Measurements from ENCODE around the gene HACL1. TPM values are rescaled to one million over a fixed set of nuclear protein-coding genes. Genes with fewer than 3 reads are reported as not detected.
"Not testable (repeated sequence)": the region's sequence is repeated elsewhere in the genome, so short reads cannot be mapped to it uniquely, and the experiment has no call there.

Gene HACL1
- total RNA-seq, 1 donor from 2014 or later, result 22.8 TPM

DNA sequence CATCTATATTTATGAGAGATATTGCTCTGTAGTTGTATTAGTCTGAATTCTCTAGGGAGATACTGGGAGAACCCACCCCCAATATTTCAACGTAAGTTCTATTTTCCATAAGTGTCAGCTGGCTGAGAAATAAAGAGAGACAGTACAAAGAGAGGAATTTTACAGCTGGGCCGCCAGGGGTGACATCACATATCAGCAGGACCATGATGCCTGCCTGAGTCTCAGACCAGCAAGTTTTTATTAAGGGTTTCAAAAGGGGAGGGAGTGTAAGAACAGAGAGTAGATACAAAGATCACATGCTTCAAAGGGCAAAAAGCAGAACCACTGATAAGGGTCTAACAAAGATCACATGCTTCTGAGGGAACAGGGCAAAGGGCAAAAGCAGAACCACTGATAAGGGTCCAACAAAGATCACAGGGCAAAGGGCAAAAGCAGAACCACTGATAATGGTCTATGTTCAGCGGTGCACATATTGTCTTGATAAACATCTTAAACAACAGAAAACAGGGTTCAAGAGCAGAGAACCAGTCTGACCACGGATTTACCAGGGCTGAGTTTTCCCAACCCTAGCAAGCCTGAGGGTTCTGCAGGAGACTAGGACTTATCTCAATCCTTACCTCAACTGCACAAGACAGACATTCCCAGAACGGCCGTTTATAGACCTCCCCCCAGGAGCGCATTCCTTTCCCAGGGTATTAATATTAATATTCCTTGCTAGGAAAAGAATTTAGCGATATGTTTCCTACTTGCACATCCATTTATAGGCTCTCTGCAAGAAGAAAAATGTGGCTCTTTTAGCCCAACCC lies 18.5 kb upstream of the HACL1 start:
- peaks cover 25% of the 10 kb centered on the region for H3K4me1 Mint-ChIP-seq (ENCODE audit: low read depth)
- intact Hi-C loops (cut with micrococcal nuclease); H3K27me3 Mint-ChIP-seq (ENCODE audit: low read depth); H3K4me3 Mint-ChIP-seq (ENCODE audit: low read depth); H3K27ac Mint-ChIP-seq; DNase-seq (ENCODE audit: low spot score): not testable (repeated sequence)
- peaks cover 63% of the 10 kb centered on the region for H3K9me3 Mint-ChIP-seq
- peaks cover 53% of the 10 kb centered on the region for H3K36me3 Mint-ChIP-seq (ENCODE audit: low read depth)

DNA sequence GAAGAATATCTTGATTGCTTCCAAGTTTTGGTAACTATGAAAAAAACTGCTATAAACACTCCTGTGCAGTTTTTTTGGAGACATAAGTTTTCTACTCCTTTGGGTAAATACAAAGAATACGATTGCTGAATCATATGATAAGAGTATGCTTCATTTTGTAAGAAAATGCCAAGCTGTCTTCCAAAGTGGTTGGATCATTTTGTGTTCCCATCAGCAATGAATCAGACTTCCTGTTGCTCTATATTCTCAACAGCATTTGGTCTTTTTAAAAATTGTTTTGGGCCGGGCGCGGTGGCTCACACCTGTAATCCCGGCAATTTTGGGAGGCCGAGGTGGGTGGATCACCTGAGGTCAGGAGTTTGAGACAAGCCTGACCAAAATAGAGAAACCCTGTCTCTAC lies 14.7 kb upstream of the HACL1 start:
- no peak for DNase-seq (ENCODE audit: low spot score)
- peaks cover 8% of the 10 kb centered on the region for H3K4me1 Mint-ChIP-seq (ENCODE audit: low read depth)
- no peak overlapping the region for H3K27ac Mint-ChIP-seq
- intact Hi-C loops (cut with micrococcal nuclease), result no loop called here
- no peaks in the 10 kb centered on the region for H3K27me3 Mint-ChIP-seq (ENCODE audit: low read depth)
- H3K9me3 Mint-ChIP-seq, result peaks cover 33% of the 10 kb centered on the region
- peaks cover 21% of the 10 kb centered on the region for H3K36me3 Mint-ChIP-seq (ENCODE audit: low read depth)
- no peak overlapping the region for H3K4me3 Mint-ChIP-seq (ENCODE audit: low read depth)

DNA sequence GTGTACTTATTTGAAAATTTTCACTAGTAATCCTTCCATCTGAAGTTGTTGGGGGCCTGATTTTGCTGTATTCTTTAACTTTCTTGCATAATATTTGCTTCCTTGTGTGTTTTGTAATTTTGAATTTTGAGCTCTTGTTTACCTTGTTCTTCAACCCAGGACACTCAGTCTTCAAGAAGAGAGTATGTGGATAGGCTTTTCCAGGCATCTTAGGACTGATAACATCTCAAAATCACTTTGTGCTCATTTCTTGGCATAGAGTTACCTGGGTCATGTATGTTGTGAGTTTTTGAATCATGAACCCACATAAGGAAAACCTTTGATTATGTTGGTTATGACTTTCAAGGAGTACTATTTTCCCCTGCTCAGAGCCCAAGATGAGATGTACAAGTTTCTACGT lies 13.6 kb upstream of the HACL1 start:
- intact Hi-C loops (cut with micrococcal nuclease), result no loop called here

DNA sequence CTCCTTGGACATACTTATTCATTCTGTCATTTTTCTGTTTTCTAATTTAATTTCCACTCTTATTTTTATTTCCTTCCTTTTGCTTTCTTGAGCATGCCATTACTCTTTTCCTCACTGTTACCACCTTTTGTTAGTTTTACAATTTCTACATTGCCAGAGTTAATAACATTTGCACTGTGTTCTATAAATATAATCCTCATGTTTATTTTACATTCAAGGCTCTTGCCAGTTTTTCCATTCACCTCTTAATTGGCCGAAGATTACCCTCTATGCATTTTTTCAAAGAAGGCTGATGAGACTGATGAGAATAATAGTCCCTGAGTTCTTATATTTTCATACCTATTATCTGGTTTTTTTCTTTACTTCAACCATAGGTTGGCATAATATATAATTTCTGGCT lies 10.6 kb upstream of the HACL1 start:
- Mint-ChIP-seq H3K4me3 (ENCODE audit: low read depth) (no peak overlapping the region), H3K27me3 (ENCODE audit: low read depth) (no peaks in the 10 kb centered on the region), H3K36me3 (ENCODE audit: low read depth) (no peaks in the 10 kb centered on the region), H3K9me3 (peaks cover under 1% of the 10 kb centered on the region), H3K4me1 (ENCODE audit: low read depth) (peaks cover 6% of the 10 kb centered on the region), H3K27ac (no peak overlapping the region)
- intact Hi-C loops (cut with micrococcal nuclease), result no loop called here
- no peak for DNase-seq (ENCODE audit: low spot score)

More for the DNA sequence above, 13.6 kb upstream of the HACL1 start:
- Mint-ChIP-seq H3K27me3 (ENCODE audit: low read depth) (no peaks in the 10 kb centered on the region), H3K4me1 (ENCODE audit: low read depth) (peaks cover 8% of the 10 kb centered on the region), H3K9me3 (peaks cover 22% of the 10 kb centered on the region), H3K27ac (no peak overlapping the region), H3K4me3 (ENCODE audit: low read depth) (no peak overlapping the region), H3K36me3 (ENCODE audit: low read depth) (peaks cover 11% of the 10 kb centered on the region)
- DNase-seq (ENCODE audit: low spot score), result no peak

DNA sequence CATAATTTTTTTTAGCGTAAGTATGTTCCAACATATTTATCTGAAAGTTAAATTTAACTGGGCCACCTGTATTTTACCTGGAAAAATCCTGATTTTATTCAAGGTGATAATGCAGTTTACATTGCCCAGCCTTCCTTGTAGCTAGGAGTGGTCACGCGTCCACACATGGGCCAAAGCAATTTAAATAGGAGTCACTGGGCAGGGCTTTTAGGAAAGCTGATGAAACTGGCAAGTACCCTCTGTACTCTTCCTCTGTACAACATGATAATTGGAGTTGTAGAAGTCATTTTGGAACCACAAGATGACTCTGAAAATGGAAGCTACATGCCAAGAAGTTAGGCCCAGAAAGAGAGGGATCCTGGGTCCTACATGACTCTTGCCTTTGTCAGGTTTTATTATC lies 9.6 kb upstream of the HACL1 start:
- Mint-ChIP-seq H3K9me3 (no peaks in the 10 kb centered on the region), H3K4me3 (ENCODE audit: low read depth) (no peak overlapping the region), H3K4me1 (ENCODE audit: low read depth) (peaks cover 8% of the 10 kb centered on the region), H3K27ac (no peak overlapping the region), H3K27me3 (ENCODE audit: low read depth) (no peaks in the 10 kb centered on the region), H3K36me3 (ENCODE audit: low read depth) (no peaks in the 10 kb centered on the region)
- intact Hi-C loops (cut with micrococcal nuclease), result no loop called here
- no peak for DNase-seq (ENCODE audit: low spot score)

DNA sequence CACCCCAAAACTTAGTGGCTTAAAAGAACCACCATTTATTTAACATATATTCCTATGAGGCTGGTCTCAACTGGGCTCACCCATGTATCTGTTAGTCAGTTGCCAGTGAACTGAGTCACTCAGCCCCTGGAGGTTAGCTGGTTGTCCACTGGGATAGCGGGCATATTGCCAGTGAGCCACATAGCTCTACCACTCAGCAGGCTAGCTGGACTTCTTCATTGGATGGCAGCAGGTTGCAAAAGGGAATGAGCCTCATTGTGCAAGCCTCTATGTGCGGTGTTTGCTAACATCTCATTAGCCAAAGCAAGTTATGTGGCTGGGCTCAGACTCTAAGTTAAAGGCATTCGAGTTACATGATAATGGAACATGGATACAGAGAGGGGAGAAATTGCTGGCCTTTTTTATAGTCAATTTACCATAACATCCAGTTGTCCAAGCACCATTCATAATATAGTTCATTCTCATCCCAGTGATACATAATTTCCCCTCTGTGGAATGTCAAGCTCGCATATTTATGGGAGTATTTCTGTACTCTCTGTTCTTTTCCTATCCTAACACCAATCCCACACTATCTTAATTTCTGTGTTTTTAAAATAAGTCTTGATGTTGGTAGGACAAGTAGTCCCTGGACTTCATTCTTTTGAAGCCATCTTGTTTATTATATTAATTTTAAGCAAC lies 8.9 kb upstream of the HACL1 start:
- no peaks in the 10 kb centered on the region for H3K9me3 Mint-ChIP-seq
- no peaks in the 10 kb centered on the region for H3K27me3 Mint-ChIP-seq (ENCODE audit: low read depth)
- H3K4me1 Mint-ChIP-seq (ENCODE audit: low read depth), result peaks cover 7% of the 10 kb centered on the region
- no peak for DNase-seq (ENCODE audit: low spot score)
- H3K4me3 Mint-ChIP-seq (ENCODE audit: low read depth), result no peak overlapping the region
- intact Hi-C loops (cut with micrococcal nuclease), result no loop called here
- H3K36me3 Mint-ChIP-seq (ENCODE audit: low read depth), result no peaks in the 10 kb centered on the region
- no peak overlapping the region for H3K27ac Mint-ChIP-seq

DNA sequence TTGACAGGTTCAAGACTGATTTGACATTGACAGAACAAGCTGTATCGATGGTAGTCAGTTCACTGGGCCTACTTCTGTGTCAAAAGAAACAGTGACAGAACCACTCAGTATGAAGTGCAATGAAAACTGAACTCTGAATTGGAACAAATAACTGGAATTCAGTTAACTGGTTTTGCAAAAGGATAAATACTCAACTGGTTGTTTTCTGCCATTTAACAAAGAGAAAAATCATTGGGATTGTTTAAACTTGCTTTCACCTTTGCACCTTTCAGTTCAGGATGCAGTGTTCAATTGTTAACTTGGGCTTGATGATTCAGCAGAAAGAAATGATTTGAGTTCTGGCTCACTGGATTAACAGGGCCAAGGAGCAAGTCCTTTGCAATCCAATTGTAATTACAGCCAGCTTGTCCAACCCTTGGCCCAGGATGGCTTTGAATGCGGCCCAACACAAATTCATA lies 5.1 kb upstream of the HACL1 start:
- H3K4me1 Mint-ChIP-seq (ENCODE audit: low read depth), result peaks cover 19% of the 10 kb centered on the region
- no peak for DNase-seq (ENCODE audit: low spot score)
- no peak overlapping the region for H3K27ac Mint-ChIP-seq
- H3K27me3 Mint-ChIP-seq (ENCODE audit: low read depth), result no peaks in the 10 kb centered on the region
- H3K9me3 Mint-ChIP-seq, result peaks cover 15% of the 10 kb centered on the region
- H3K36me3 Mint-ChIP-seq (ENCODE audit: low read depth), result peaks cover 19% of the 10 kb centered on the region
- intact Hi-C loops (cut with micrococcal nuclease), result no loop called here
- no peak overlapping the region for H3K4me3 Mint-ChIP-seq (ENCODE audit: low read depth)

DNA sequence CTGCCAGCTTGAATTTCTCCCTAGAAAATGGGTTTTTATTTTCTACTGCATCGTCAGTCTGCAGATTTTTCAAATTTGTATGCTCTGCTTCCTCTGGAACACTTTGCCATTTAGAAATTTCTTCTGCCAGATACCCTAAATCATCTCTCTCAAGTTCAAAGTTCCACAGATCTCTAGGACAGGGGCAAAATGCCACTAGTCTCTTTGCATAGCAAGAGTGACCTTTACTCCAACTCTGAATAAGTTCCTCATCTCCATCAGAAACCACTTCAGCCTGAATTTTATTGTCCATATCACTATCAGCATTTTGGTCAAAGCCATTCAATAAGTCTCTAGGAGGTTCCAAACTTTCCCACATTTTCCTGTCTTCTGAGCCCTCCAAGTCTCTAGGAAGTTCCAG lies 3.2 kb upstream of the HACL1 start:
- intact Hi-C loops (cut with micrococcal nuclease); H3K4me3 Mint-ChIP-seq (ENCODE audit: low read depth): not testable (repeated sequence)
- H3K4me1 Mint-ChIP-seq (ENCODE audit: low read depth), result peaks cover 28% of the 10 kb centered on the region

DNA sequence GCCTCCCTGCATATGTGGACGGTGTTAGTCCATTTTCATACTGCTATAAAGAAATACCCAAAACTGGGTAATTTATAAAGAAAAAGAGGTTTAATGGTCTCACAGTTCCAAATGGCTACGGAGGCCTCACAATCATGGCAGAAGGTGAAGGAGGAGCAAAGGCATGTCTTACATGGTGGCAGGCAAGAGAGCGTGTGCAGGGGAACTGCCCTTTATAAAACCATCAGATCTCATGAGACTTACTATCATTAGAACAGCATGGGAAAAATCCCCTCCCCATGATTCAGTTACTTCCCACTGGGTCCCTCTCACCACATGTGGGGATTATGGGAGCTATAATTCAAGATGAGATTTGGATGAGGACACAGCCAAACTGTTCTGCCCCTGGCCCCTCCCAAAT lies 1.4 kb upstream of the HACL1 start:
- intact Hi-C loops (cut with micrococcal nuclease); DNase-seq (ENCODE audit: low spot score); H3K27me3 Mint-ChIP-seq (ENCODE audit: low read depth): not testable (repeated sequence)
- H3K4me1 Mint-ChIP-seq (ENCODE audit: low read depth), result peaks cover 32% of the 10 kb centered on the region
- peak overlapping the region; percentile 99 for H3K27ac Mint-ChIP-seq
- H3K4me3 Mint-ChIP-seq (ENCODE audit: low read depth), result peak overlapping the region; percentile 100
- peaks cover 45% of the 10 kb centered on the region for H3K36me3 Mint-ChIP-seq (ENCODE audit: low read depth)
- peaks cover 15% of the 10 kb centered on the region for H3K9me3 Mint-ChIP-seq

More for the DNA sequence above, 3.2 kb upstream of the HACL1 start:
- Mint-ChIP-seq H3K36me3 (ENCODE audit: low read depth) (peaks cover 30% of the 10 kb centered on the region), H3K9me3 (peaks cover 15% of the 10 kb centered on the region)
- not testable (repeated sequence) for DNase-seq (ENCODE audit: low spot score); H3K27ac Mint-ChIP-seq; H3K27me3 Mint-ChIP-seq (ENCODE audit: low read depth)

DNA sequence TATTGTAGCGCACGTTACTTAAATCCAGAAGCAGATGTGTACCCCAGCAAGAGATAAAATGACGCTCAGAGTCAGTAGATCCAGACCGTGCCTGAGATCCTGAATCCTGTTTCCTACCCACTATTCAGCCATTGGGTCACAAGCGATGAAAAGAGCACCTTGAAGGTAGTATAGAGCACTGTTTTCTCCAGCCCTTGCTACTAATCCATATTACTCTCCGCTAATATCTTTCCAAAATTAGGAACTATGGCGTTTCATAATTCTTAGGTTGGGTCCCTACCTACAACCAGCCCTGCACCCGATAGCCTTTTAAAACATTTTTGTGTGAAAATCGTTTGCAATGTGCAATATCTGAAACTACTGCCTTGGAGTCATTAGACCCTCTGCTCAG lies 772 bp upstream of the HACL1 start:
- peaks cover 32% of the 10 kb centered on the region for H3K4me1 Mint-ChIP-seq (ENCODE audit: low read depth)
- intact Hi-C loops (cut with micrococcal nuclease), result no loop called here
- H3K9me3 Mint-ChIP-seq, result peaks cover 15% of the 10 kb centered on the region
- no peaks in the 10 kb centered on the region for H3K27me3 Mint-ChIP-seq (ENCODE audit: low read depth)
- peak overlapping the region; percentile 99 for H3K27ac Mint-ChIP-seq
- DNase-seq (ENCODE audit: low spot score), result no peak
- H3K36me3 Mint-ChIP-seq (ENCODE audit: low read depth), result peaks cover 51% of the 10 kb centered on the region
- H3K4me3 Mint-ChIP-seq (ENCODE audit: low read depth), result peak overlapping the region; percentile 100

DNA sequence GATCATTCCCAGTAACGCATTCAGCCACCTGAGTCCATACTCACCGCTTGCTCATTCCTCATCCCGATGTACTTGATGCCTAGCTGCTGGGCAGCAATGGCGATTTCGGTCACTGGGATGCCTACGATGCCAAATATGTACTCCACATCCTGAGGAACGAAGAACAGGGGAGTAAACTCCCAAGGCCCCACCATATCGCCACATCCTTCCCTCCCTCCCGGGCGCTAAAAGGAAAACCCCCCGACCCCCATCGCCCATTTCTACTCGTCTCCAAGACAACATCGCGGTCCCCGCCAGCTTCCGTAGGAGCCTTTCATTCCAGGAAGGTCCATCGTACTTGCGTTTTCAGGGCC lies 347 bp downstream of the HACL1 start:
- H3K9me3 Mint-ChIP-seq, result peaks cover 15% of the 10 kb centered on the region
- intact Hi-C loops (cut with micrococcal nuclease), result loop anchor here (1.0 to 2.0 kb wide), 4 partner anchors 36 to 653 kb away; no protein-coding TSS in a partner anchor
- no peaks in the 10 kb centered on the region for H3K27me3 Mint-ChIP-seq (ENCODE audit: low read depth)
- peaks cover 57% of the 10 kb centered on the region for H3K36me3 Mint-ChIP-seq (ENCODE audit: low read depth)
- no peak for DNase-seq (ENCODE audit: low spot score)
- peak overlapping the region; percentile 100 for H3K4me3 Mint-ChIP-seq (ENCODE audit: low read depth)
- H3K27ac Mint-ChIP-seq, result peak overlapping the region; percentile 99
- peaks cover 30% of the 10 kb centered on the region for H3K4me1 Mint-ChIP-seq (ENCODE audit: low read depth)

DNA sequence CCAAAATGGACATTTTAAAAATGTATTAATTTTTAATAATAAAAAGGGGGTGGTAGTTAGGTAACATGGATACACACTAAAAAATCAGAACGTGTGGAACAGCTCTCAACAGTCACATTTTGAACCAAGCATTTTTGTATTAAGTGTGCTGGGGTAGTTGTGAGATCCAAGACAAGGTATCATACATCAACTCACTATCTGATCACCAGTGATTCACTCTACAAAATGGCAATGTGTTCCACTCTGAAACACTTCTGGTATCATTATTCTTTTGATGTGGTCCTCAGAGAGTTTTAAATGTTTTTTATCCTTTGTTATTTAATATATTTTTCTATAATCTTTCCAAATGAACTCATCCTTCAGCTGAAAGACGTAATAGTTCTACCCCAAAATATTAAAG lies 5.4 kb downstream of the HACL1 start:
- intact Hi-C loops (cut with micrococcal nuclease), result no loop called here

DNA sequence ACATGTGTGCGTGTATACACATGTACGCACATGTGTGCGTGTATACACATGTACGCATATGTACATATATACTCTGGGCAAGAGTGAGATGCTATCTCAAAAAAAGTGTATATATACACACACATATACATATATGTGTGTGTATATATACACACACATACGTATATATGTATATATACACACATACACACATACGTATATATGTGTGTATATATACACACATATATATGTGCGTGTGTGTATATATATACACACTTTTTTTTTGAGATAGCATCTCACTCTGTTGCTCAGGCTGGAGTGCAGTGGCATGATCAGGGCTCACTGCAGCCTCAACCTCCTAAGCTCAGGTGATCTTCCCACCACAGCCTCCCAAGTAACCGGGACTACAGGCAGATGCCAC lies 8.4 kb downstream of the HACL1 start:
- no peaks in the 10 kb centered on the region for H3K9me3 Mint-ChIP-seq
- H3K36me3 Mint-ChIP-seq (ENCODE audit: low read depth), result peaks cover 35% of the 10 kb centered on the region
- intact Hi-C loops (cut with micrococcal nuclease), result no loop called here
- H3K4me3 Mint-ChIP-seq (ENCODE audit: low read depth), result no peak overlapping the region
- DNase-seq (ENCODE audit: low spot score), result no peak
- H3K27me3 Mint-ChIP-seq (ENCODE audit: low read depth), result no peaks in the 10 kb centered on the region
- H3K4me1 Mint-ChIP-seq (ENCODE audit: low read depth), result peaks cover 6% of the 10 kb centered on the region
- H3K27ac Mint-ChIP-seq, result no peak overlapping the region

More for the DNA sequence above, 5.4 kb downstream of the HACL1 start:
- Mint-ChIP-seq H3K27ac (no peak overlapping the region), H3K9me3 (no peaks in the 10 kb centered on the region), H3K27me3 (ENCODE audit: low read depth) (no peaks in the 10 kb centered on the region), H3K4me3 (ENCODE audit: low read depth) (no peak overlapping the region), H3K4me1 (ENCODE audit: low read depth) (peaks cover 17% of the 10 kb centered on the region), H3K36me3 (ENCODE audit: low read depth) (peaks cover 39% of the 10 kb centered on the region)
- no peak for DNase-seq (ENCODE audit: low spot score)
